Measurements from ENCODE around the gene IKZF3. TPM values are rescaled to one million over a fixed set of nuclear protein-coding genes. Genes with fewer than 3 reads are reported as not detected.
A peak's percentile ranks its signal among the peaks of the same experiment; 100 is the strongest.

The IKZF3 gene
- total and polyA plus RNA-seq, 10 of the 15 experiments (the other 5 are each of a cell fraction or from before 2014, with no cell fraction given): 5.5 to 98.2 (median 47.6) TPM

DNA sequence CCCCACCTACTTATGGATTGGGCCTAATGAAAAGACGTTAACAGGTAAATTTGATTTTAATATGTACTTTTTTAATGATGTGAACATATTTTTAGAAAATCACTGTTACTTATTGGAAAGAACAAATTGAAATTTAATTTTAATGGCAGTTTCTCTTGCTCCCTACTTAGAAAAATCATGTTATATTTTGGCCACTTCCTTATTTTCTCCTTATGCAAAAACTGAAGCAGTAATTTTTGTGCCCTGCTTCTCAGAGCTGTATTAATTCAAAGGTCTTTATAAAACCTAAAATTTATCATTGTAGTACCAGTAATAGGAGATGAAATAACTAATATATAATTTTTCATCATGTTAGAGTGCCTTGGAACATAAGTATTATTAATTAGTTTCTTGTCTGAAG, 6.7 kb upstream of the IKZF3 start:
- no peak for FAIRE-seq
- no peak for DNase-seq (ENCODE audit: low read depth, low spot score)
- BruUV-seq (replicated peaks): no TSS peak
- TF ChIP-seq SPI1 (IDR thresholded peaks at IDR 0.05; ENCODE audit: borderline replicate concordance, insufficient read depth, low read depth, low read length): peak; percentile 70
- no peak for TF ChIP-seq SREBF2 (IDR thresholded peaks at IDR 0.05; ENCODE audit: low read length)
- no peak for TF ChIP-seq ZNF622 (IDR thresholded peaks at IDR 0.05)
- ChIA-PET RAD21 (ENCODE audit: unreplicated experiment) (interaction anchor here (1.0 to 3.8 kb wide), 4 partner anchors 69 to 249 kb away, joined by 3 to 44 read pairs (median 6); partner anchors contain the start of gene PSMD3), CTCF (interaction anchor here (0.5 to 7.8 kb wide), 4 partner anchors 45 to 316 kb away, joined by 3 to 81 read pairs (median 15); partner anchors contain the start of gene PSMD3), SMC1A (ENCODE audit: uncharacterized antibody, unreplicated experiment) (interaction anchor here (0.8 to 4.9 kb wide), 7 partner anchors 8 to 157 kb away, joined by 3 to 39 read pairs (median 3); no protein-coding TSS in a partner anchor), POLR2A (interaction anchor here (1.4 kb wide), 1 partner anchor 44 kb away, joined by 3 read pairs; no protein-coding TSS in a partner anchor)
- Histone ChIP-seq H4K20me1 (ENCODE audit: control insufficient read depth, insufficient read depth) (no peaks in the 10 kb centered on the region), H3K79me2 (ENCODE audit: control insufficient read depth, insufficient read depth, low read length) (peaks cover 7% of the 10 kb centered on the region), H3K9me3 (replicated peaks; ENCODE audit: control insufficient read depth, insufficient read depth, low read length) (no peaks in the 10 kb centered on the region; the same call in 2 of the 3 replicates), H3K27ac (ENCODE audit: control insufficient read depth, insufficient read depth) (peak overlapping the region; percentile 65), H3K4me1 (ENCODE audit: control insufficient read depth, insufficient read depth, low read length) (peaks cover 49% of the 10 kb centered on the region), H3K9ac (ENCODE audit: control insufficient read depth, insufficient read depth, low read length) (no peak overlapping the region; the same call in 1 of the 2 replicates), H2AFZ (ENCODE audit: control insufficient read depth, low read depth, low read length) (peak overlapping the region; percentile 34; the same call in 1 of the 2 replicates), H3K27me3 (replicated peaks in 1 of 2; ENCODE audit: control insufficient read depth in 2 of 2, insufficient read depth in 2 of 2, low read length in 1 of 2) (no peaks in the 10 kb centered on the region), H3K36me3 (ENCODE audit: control insufficient read depth in 2 of 2, insufficient read depth in 2 of 2, low read length in 1 of 2) (no peaks in the 10 kb centered on the region), H3K4me2 (ENCODE audit: control insufficient read depth, insufficient read depth) (no peak overlapping the region; the same call in 1 of the 2 replicates), H3K4me3 (no peak overlapping the region)
- no peak for ATAC-seq
- in situ Hi-C loops (cut with MboI): no loop called here
- intact Hi-C loops (cut with micrococcal nuclease; ENCODE audit: unreplicated experiment): loop anchor here (2.0 kb wide), 1 partner anchor 88 kb away; no protein-coding TSS in a partner anchor
- 32% methylated on average over 1 of the region's 1 CpG for WGBS (ENCODE audit: insufficient coverage, insufficient replicate concordance, low lambda C conversion rate, missing lambda C conversion rate)

DNA sequence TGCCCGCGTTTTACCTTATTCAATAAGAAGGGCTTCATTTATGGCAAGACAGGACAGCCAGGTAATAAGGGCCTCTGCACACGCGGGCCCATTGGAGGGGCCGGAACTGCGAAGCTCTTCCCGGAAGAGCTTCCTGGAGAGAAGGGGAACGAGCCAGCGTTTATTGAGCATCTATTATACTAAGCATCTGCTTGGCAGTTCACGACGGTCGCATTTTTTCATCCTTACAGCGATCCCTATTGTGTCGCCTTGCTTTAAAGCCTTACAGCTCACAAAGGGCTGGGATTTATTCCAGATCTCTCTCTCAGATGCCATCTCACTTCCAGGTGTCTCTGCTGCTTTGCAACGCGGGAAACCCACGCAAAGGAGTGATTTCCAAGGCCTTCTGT, 4.4 kb upstream of the IKZF3 start:
- Histone ChIP-seq H3K27me3 (replicated peaks in 1 of 2; ENCODE audit: control insufficient read depth in 2 of 2, insufficient read depth in 2 of 2, low read length in 1 of 2) (no peaks in the 10 kb centered on the region), H3K4me1 (ENCODE audit: control insufficient read depth, insufficient read depth, low read length) (peaks cover 55% of the 10 kb centered on the region), H3K36me3 (ENCODE audit: control insufficient read depth in 2 of 2, insufficient read depth in 2 of 2, low read length in 1 of 2) (no peaks in the 10 kb centered on the region), H3K79me2 (ENCODE audit: control insufficient read depth, insufficient read depth, low read length) (peaks cover 23% of the 10 kb centered on the region), H3K9ac (ENCODE audit: control insufficient read depth, insufficient read depth, low read length) (peak overlapping the region; percentile 85), H3K4me2 (ENCODE audit: control insufficient read depth, insufficient read depth) (peak overlapping the region; percentile 98), H3K27ac (ENCODE audit: control insufficient read depth, insufficient read depth) (peak overlapping the region; percentile 100), H2AFZ (ENCODE audit: control insufficient read depth, low read depth, low read length) (no peak overlapping the region), H3K4me3 (peak overlapping the region; percentile 61; the same call in 1 of the 2 replicates), H4K20me1 (ENCODE audit: control insufficient read depth, insufficient read depth) (no peaks in the 10 kb centered on the region), H3K9me3 (replicated peaks; ENCODE audit: control insufficient read depth, insufficient read depth, low read length) (no peaks in the 10 kb centered on the region; the same call in 2 of the 3 replicates)
- in situ Hi-C loops (cut with MboI): no loop called here
- ChIA-PET POLR2A (no interaction called here), SMC1A (ENCODE audit: uncharacterized antibody, unreplicated experiment) (interaction anchor here (1.0 to 1.5 kb wide), 2 partner anchors 61 to 112 kb away, joined by 3 to 8 read pairs; partner anchors contain the start of gene PSMD3), RAD21 (ENCODE audit: unreplicated experiment) (no interaction called here), CTCF (interaction anchor here (1.3 to 1.8 kb wide), 2 partner anchors 70 to 113 kb away, joined by 4 to 9 read pairs; no protein-coding TSS in a partner anchor)
- ATAC-seq: no peak
- FAIRE-seq: no peak
- no peak for DNase-seq (ENCODE audit: low read depth, low spot score)
- WGBS (ENCODE audit: insufficient coverage, insufficient replicate concordance, low lambda C conversion rate, missing lambda C conversion rate): 97% methylated on average over 17 of the region's 17 CpGs
- intact Hi-C loops (cut with micrococcal nuclease; ENCODE audit: unreplicated experiment): no loop called here
- TF ChIP-seq, protein P1, sequence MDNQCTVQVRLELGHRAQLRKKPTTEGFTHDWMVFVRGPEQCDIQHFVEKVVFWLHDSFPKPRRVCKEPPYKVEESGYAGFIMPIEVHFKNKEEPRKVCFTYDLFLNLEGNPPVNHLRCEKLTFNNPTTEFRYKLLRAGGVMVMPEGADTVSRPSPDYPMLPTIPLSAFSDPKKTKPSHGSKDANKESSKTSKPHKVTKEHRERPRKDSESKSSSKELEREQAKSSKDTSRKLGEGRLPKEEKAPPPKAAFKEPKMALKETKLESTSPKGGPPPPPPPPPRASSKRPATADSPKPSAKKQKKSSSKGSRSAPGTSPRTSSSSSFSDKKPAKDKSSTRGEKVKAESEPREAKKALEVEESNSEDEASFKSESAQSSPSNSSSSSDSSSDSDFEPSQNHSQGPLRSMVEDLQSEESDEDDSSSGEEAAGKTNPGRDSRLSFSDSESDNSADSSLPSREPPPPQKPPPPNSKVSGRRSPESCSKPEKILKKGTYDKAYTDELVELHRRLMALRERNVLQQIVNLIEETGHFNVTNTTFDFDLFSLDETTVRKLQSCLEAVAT (IDR thresholded peaks at IDR 0.05): peak; percentile 54; the same call in 1 of the 2 replicates
- TF ChIP-seq SRF (IDR thresholded peaks at IDR 0.05; ENCODE audit: low read depth in 2 of 2, low read length in 2 of 2): no peak
- no TSS peak for BruUV-seq (replicated peaks)
